GM23338 (cell line): ENCODE data around the gene PKD2.

ENCODE experiments used
- EZH2 ChIP-seq: fragments of 200-600 bp; sonication (generic); IDR thresholded peaks from one replicate; pipeline ENCODE4 v1.8.0; 2017; ENCODE audit warnings: antibody characterized with exemption, mild to moderate bottlenecking, low read depth; ENCODE audit not compliant: unreplicated experiment
- EZH2phosphoT487 ChIP-seq: fragments of 200-600 bp; sonication (generic); IDR thresholded peaks from one replicate; pipeline ENCODE4 v1.8.1; 2018; ENCODE audit warnings: antibody characterized with exemption; ENCODE audit not compliant: unreplicated experiment
- JUNB ChIP-seq: IDR thresholded peaks from one replicate; pipeline ENCODE4 v1.6.1; 2016; ENCODE audit warnings: antibody characterized with exemption; ENCODE audit not compliant: unreplicated experiment
- POLR2AphosphoS5 ChIP-seq: IDR thresholded peaks from 2 replicates; pipeline ENCODE4 v1.6.1; 2016; ENCODE audit warnings: antibody characterized with exemption, low read depth
- TF ChIP-seq, protein P1 (sequence below), 2 experiments: fragments of 200-600 bp in 1 of 2; sonication (generic) in 1 of 2; conservative IDR thresholded peaks; 2 replicates each; pipeline versions ENCODE4 v1.5.1 to v1.6.1; 2016 to 2017; ENCODE audit warnings: antibody characterized with exemption in 2 of 2, low read depth in 2 of 2, mild to moderate bottlenecking in 2 of 2, moderate library complexity in 1 of 2
- TF ChIP-seq, protein P2 (sequence below): IDR thresholded peaks from one replicate; pipeline ENCODE4 v1.6.1; 2018; ENCODE audit warnings: antibody characterized with exemption; ENCODE audit not compliant: unreplicated experiment
- TF ChIP-seq, protein P3 (sequence below): fragments of 250-450 bp; sonication (Bioruptor Pico); IDR thresholded peaks from 2 replicates; pipeline ENCODE4 v1.5.0; 2020; ENCODE audit warnings: mild to moderate bottlenecking, moderate library complexity

DNA sequence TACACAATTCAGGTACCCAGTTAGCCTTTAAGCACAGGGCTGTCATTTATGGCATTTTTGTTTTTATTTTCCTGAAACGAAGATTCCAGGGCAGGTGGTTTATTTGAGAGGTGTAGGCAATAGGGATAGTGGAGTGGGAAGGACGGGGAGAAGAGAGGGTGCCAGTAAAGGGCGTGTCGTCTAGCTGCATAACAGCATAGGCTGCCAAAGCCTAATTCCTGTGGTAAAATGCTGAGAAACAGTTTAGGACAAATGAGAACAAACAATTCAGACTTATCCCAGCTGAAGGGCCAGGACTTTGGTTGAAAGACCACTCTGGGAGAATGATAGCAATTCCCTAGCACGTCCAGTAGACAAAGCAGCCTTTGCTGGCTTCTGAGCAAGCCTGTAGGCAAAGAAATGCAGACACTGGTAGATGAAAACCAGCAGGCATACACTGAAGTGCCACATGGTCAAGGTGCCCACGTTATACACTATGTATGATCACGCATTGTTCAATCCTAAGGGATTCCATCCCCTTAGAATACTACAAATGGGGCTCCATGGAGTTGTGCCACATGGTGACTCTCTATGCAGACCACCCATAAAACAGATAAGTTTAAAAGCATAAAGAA lies 70.6 kb downstream of the PKD2 start:
- TF ChIP-seq, protein P1, sequence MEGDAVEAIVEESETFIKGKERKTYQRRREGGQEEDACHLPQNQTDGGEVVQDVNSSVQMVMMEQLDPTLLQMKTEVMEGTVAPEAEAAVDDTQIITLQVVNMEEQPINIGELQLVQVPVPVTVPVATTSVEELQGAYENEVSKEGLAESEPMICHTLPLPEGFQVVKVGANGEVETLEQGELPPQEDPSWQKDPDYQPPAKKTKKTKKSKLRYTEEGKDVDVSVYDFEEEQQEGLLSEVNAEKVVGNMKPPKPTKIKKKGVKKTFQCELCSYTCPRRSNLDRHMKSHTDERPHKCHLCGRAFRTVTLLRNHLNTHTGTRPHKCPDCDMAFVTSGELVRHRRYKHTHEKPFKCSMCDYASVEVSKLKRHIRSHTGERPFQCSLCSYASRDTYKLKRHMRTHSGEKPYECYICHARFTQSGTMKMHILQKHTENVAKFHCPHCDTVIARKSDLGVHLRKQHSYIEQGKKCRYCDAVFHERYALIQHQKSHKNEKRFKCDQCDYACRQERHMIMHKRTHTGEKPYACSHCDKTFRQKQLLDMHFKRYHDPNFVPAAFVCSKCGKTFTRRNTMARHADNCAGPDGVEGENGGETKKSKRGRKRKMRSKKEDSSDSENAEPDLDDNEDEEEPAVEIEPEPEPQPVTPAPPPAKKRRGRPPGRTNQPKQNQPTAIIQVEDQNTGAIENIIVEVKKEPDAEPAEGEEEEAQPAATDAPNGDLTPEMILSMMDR (conservative IDR thresholded peaks at IDR 0.05; ENCODE audit: low read depth in 2 of 2) = no peak
- TF ChIP-seq EZH2 (no peak), EZH2phosphoT487 (no peak), POLR2AphosphoS5 (no peak), JUNB (no peak)
- TF ChIP-seq, protein P2, sequence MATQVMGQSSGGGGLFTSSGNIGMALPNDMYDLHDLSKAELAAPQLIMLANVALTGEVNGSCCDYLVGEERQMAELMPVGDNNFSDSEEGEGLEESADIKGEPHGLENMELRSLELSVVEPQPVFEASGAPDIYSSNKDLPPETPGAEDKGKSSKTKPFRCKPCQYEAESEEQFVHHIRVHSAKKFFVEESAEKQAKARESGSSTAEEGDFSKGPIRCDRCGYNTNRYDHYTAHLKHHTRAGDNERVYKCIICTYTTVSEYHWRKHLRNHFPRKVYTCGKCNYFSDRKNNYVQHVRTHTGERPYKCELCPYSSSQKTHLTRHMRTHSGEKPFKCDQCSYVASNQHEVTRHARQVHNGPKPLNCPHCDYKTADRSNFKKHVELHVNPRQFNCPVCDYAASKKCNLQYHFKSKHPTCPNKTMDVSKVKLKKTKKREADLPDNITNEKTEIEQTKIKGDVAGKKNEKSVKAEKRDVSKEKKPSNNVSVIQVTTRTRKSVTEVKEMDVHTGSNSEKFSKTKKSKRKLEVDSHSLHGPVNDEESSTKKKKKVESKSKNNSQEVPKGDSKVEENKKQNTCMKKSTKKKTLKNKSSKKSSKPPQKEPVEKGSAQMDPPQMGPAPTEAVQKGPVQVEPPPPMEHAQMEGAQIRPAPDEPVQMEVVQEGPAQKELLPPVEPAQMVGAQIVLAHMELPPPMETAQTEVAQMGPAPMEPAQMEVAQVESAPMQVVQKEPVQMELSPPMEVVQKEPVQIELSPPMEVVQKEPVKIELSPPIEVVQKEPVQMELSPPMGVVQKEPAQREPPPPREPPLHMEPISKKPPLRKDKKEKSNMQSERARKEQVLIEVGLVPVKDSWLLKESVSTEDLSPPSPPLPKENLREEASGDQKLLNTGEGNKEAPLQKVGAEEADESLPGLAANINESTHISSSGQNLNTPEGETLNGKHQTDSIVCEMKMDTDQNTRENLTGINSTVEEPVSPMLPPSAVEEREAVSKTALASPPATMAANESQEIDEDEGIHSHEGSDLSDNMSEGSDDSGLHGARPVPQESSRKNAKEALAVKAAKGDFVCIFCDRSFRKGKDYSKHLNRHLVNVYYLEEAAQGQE = no peak
- TF ChIP-seq, protein P3, sequence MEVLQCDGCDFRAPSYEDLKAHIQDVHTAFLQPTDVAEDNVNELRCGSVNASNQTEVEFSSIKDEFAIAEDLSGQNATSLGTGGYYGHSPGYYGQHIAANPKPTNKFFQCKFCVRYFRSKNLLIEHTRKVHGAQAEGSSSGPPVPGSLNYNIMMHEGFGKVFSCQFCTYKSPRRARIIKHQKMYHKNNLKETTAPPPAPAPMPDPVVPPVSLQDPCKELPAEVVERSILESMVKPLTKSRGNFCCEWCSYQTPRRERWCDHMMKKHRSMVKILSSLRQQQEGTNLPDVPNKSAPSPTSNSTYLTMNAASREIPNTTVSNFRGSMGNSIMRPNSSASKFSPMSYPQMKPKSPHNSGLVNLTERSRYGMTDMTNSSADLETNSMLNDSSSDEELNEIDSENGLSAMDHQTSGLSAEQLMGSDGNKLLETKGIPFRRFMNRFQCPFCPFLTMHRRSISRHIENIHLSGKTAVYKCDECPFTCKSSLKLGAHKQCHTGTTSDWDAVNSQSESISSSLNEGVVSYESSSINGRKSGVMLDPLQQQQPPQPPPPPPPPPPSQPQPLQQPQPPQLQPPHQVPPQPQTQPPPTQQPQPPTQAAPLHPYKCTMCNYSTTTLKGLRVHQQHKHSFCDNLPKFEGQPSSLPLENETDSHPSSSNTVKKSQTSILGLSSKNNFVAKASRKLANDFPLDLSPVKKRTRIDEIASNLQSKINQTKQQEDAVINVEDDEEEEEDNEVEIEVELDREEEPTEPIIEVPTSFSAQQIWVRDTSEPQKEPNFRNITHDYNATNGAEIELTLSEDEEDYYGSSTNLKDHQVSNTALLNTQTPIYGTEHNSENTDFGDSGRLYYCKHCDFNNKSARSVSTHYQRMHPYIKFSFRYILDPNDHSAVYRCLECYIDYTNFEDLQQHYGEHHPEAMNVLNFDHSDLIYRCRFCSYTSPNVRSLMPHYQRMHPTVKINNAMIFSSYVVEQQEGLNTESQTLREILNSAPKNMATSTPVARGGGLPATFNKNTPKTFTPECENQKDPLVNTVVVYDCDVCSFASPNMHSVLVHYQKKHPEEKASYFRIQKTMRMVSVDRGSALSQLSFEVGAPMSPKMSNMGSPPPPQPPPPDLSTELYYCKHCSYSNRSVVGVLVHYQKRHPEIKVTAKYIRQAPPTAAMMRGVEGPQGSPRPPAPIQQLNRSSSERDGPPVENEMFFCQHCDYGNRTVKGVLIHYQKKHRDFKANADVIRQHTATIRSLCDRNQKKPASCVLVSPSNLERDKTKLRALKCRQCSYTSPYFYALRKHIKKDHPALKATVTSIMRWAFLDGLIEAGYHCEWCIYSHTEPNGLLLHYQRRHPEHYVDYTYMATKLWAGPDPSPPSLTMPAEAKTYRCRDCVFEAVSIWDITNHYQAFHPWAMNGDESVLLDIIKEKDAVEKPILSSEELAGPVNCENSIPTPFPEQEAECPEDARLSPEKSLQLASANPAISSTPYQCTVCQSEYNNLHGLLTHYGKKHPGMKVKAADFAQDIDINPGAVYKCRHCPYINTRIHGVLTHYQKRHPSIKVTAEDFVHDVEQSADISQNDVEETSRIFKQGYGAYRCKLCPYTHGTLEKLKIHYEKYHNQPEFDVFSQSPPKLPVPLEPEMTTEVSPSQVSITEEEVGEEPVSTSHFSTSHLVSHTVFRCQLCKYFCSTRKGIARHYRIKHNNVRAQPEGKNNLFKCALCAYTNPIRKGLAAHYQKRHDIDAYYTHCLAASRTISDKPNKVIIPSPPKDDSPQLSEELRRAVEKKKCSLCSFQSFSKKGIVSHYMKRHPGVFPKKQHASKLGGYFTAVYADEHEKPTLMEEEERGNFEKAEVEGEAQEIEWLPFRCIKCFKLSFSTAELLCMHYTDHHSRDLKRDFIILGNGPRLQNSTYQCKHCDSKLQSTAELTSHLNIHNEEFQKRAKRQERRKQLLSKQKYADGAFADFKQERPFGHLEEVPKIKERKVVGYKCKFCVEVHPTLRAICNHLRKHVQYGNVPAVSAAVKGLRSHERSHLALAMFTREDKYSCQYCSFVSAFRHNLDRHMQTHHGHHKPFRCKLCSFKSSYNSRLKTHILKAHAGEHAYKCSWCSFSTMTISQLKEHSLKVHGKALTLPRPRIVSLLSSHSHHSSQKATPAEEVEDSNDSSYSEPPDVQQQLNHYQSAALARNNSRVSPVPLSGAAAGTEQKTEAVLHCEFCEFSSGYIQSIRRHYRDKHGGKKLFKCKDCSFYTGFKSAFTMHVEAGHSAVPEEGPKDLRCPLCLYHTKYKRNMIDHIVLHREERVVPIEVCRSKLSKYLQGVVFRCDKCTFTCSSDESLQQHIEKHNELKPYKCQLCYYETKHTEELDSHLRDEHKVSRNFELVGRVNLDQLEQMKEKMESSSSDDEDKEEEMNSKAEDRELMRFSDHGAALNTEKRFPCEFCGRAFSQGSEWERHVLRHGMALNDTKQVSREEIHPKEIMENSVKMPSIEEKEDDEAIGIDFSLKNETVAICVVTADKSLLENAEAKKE = no peak
